Measurements from ENCODE around the gene CALML5. TPM values are rescaled to one million over a fixed set of nuclear protein-coding genes. Genes with fewer than 3 reads are reported as not detected.

The CALML5 gene
- total RNA-seq, 1 donor from 2014 or later: not detected

GRCh38 chr10:5522913-5523560 is 23.7 kb upstream of the CALML5 start:
- no peak for DNase-seq (ENCODE audit: extremely low spot score, unreplicated experiment)
- Mint-ChIP-seq H3K9me3 (ENCODE audit: unreplicated experiment) (no peaks in the 10 kb centered on the region), H3K4me3 (ENCODE audit: unreplicated experiment) (no peak overlapping the region), H3K27me3 (ENCODE audit: unreplicated experiment) (peaks cover 11% of the 10 kb centered on the region), H3K36me3 (ENCODE audit: unreplicated experiment) (no peaks in the 10 kb centered on the region), H3K4me1 (ENCODE audit: unreplicated experiment) (no peaks in the 10 kb centered on the region), H3K27ac (ENCODE audit: unreplicated experiment) (no peak overlapping the region)
- no peak for TF ChIP-seq CTCF (IDR thresholded peaks at IDR 0.05)

GRCh38 chr10:5519054-5519453 is 19.7 kb upstream of the CALML5 start:
- Mint-ChIP-seq H3K4me1 (ENCODE audit: unreplicated experiment) (no peaks in the 10 kb centered on the region), H3K4me3 (ENCODE audit: unreplicated experiment) (no peak overlapping the region), H3K36me3 (ENCODE audit: unreplicated experiment) (no peaks in the 10 kb centered on the region), H3K27ac (ENCODE audit: unreplicated experiment) (no peak overlapping the region), H3K9me3 (ENCODE audit: unreplicated experiment) (no peaks in the 10 kb centered on the region), H3K27me3 (ENCODE audit: unreplicated experiment) (peaks cover 20% of the 10 kb centered on the region)
- no peak for DNase-seq (ENCODE audit: extremely low spot score, unreplicated experiment)
- TF ChIP-seq CTCF (IDR thresholded peaks at IDR 0.05): no peak

GRCh38 chr10:5518143-5518542 is 18.8 kb upstream of the CALML5 start:
- peaks cover 20% of the 10 kb centered on the region for H3K27me3 Mint-ChIP-seq (ENCODE audit: unreplicated experiment)
- no peak overlapping the region for H3K27ac Mint-ChIP-seq (ENCODE audit: unreplicated experiment)
- no peak overlapping the region for H3K4me3 Mint-ChIP-seq (ENCODE audit: unreplicated experiment)
- H3K9me3 Mint-ChIP-seq (ENCODE audit: unreplicated experiment): no peaks in the 10 kb centered on the region
- no peak for TF ChIP-seq CTCF (IDR thresholded peaks at IDR 0.05)
- H3K4me1 Mint-ChIP-seq (ENCODE audit: unreplicated experiment): no peaks in the 10 kb centered on the region
- H3K36me3 Mint-ChIP-seq (ENCODE audit: unreplicated experiment): no peaks in the 10 kb centered on the region
- DNase-seq (ENCODE audit: extremely low spot score, unreplicated experiment): no peak

GRCh38 chr10:5517546-5517945 is 18.2 kb upstream of the CALML5 start:
- Mint-ChIP-seq H3K27me3 (ENCODE audit: unreplicated experiment) (peaks cover 24% of the 10 kb centered on the region), H3K4me3 (ENCODE audit: unreplicated experiment) (no peak overlapping the region), H3K36me3 (ENCODE audit: unreplicated experiment) (no peaks in the 10 kb centered on the region), H3K4me1 (ENCODE audit: unreplicated experiment) (no peaks in the 10 kb centered on the region), H3K27ac (ENCODE audit: unreplicated experiment) (no peak overlapping the region), H3K9me3 (ENCODE audit: unreplicated experiment) (no peaks in the 10 kb centered on the region)
- no peak for DNase-seq (ENCODE audit: extremely low spot score, unreplicated experiment)
- no peak for TF ChIP-seq CTCF (IDR thresholded peaks at IDR 0.05)

GRCh38 chr10:5515948-5516761 is 16.8 kb upstream of the CALML5 start:
- Mint-ChIP-seq H3K4me3 (ENCODE audit: unreplicated experiment) (no peak overlapping the region), H3K36me3 (ENCODE audit: unreplicated experiment) (no peaks in the 10 kb centered on the region), H3K4me1 (ENCODE audit: unreplicated experiment) (no peaks in the 10 kb centered on the region), H3K9me3 (ENCODE audit: unreplicated experiment) (no peaks in the 10 kb centered on the region), H3K27me3 (ENCODE audit: unreplicated experiment) (peaks cover 31% of the 10 kb centered on the region), H3K27ac (ENCODE audit: unreplicated experiment) (no peak overlapping the region)
- DNase-seq (ENCODE audit: extremely low spot score, unreplicated experiment): no peak
- no peak for TF ChIP-seq CTCF (IDR thresholded peaks at IDR 0.05)

Measured in osteocyte (in vitro differentiated cells).